NCI-H128 (cell line): ENCODE results near the gene SYCN.
"Not testable (repeated sequence)": the region's sequence is repeated elsewhere in the genome, so short reads cannot be mapped to it uniquely, and the experiment has no call there.

Experiments
- DNase-seq: peaks from one replicate; lab custom pipeline; 2025; ENCODE audit not compliant: unreplicated experiment; lab: John Stamatoyannopoulos, UW

The SYCN gene

DNA sequence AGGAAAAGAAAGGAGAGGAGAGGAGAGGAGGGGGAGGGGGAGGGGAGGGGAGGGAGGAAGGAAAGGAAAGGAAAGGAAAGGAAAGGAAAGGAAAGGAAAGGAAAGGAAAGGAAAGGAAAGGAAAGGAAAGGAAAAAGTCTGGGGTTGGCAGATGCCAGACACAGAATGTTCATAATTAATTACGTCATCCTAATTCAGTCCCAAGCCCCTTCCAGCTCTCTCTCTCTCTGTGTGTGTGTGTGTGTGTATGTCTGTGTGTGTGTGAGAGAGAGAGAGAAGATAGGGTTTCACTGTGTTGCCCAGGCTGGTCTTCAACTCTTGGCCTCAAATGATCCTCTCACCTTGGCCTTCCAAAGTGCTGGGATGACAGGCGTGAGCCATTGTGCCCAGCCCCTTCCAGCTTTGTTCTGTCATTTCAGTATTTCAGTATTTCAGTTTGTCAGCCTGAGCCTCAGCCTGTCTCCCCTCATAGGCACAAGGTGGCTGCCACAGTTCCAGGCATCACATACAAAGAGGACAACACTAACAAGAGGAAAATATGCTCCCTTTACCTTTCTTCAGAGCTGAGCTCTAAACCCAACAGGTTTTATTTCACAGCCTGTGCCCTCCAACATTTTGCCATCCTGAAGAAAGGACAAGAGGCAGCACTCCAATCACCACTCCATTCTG, 26.2 kb upstream of the SYCN start:
- no peak for DNase-seq

DNA sequence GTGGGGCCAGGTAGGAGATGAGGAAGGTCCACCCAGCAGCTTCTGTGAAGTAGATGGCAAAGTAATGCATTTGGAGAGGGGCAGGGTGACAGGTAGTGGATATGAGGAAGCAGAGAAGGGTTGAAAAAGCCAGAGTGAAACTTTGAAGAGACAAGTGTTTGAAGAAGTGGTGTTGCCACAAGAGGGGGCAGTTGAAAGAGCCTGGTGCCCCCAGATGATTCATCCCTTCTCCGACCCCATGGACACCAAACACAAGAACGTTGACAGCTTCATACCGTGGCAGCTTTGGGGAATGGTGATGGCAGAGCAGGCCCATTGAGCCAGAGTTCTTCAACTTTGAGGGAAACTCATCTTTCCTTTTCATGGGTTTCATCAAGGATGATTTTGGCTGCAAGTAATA, 20.8 kb upstream of the SYCN start:
- no peak for DNase-seq

- no peak for DNase-seq
These were observed 19.7 kb upstream of the SYCN start for GRCh38 chr19:39223703-39224279.

- DNase-seq, result not testable (repeated sequence)
These were observed 15.0 kb upstream of the SYCN start for GRCh38 chr19:39219108-39219507.

GRCh38 chr19:39218230-39219007, 14.4 kb upstream of the SYCN start:
- DNase-seq, result no peak

DNA sequence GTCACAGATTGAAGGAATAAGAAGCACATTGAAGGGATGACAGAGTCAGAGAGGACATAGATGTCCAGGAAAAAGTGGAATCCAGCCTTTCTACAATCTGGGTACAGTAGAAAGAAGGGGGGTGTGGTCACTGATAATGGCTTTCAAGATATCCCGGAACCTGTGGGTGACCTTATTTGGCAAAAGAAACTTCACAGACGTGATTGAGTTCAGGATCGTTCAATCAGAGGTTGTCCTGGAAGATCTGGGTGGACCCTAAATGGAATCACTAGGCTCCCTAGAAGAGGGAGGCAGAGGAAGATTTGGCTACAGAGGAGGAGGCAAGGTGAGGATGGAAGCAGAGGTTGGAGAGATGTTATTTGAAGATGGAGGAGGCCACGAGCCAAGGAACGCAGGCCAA, 13.0 kb upstream of the SYCN start:
- no peak for DNase-seq

DNA sequence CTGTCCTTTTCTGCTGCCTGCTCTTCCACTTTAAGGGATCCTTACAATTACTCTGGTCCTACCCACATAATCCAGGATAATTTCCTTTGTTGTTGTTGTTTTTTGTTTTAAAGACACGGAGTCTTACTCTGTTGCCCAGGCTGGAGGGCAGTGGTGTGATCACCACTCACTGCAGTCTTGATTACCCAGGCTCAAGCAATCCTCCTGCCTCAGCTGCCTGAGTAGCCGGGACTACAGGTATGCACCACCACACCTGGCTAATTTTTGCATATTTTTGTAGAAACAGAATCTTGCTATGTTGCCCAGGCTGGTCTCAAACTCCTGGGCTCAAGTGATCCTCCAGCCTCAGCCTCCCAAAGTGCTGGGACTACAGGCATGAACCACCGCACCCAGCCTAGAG, 11.3 kb upstream of the SYCN start:
- not testable (repeated sequence) for DNase-seq

DNA sequence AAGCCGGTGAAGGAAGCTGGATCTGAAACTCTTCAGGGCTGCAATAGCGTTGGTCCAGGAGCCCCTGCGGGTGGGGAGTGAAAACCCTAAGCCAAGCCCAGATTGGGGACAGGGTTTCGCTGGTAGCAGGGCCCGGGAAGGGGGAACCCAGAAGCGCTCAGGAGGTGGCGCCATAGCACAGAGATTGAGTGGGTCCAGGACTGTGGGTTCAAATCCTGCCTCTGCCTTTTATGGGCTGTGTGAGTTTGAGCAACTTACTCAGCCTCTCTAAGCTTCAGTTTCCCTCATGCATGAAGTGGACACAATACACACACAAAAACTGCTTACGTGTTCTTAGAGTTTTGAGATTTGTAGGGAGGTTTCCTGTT, 8.3 kb upstream of the SYCN start:
- DNase-seq, result no peak

DNA sequence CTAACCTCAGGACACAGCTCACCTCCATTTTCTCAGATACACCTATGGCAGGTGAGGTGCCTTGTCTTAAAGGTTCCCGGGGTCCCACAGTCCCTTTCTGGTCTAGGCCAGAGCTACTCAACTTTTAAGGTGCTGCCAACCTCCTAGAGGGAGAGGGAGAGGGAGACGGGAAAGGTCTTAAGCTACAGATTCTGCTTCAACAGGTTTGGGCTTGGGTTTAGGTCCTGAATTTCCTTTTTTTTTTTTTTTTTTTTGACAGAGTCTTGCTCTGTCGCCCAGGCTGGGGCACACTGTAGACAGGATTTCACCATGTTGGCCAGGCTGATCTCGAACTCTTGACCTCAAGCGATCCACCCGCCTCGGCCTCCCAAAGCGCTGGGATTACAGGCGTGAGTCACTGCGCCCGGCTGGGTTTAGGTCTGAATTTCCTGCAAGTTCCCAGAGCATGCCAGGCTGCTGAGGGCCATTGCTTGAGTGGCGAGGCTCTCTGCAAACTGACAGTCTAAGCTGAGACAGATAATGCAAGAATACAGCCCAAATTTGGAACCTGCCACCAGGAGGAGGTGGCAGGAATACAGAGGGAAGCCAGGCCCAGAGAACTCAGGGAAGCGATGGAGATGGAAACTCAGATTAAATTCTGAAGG, 7.8 kb upstream of the SYCN start:
- no peak for DNase-seq

- DNase-seq, result no peak
These were observed 5.1 kb upstream of the SYCN start for GRCh38 chr19:39209196-39209595.

DNA sequence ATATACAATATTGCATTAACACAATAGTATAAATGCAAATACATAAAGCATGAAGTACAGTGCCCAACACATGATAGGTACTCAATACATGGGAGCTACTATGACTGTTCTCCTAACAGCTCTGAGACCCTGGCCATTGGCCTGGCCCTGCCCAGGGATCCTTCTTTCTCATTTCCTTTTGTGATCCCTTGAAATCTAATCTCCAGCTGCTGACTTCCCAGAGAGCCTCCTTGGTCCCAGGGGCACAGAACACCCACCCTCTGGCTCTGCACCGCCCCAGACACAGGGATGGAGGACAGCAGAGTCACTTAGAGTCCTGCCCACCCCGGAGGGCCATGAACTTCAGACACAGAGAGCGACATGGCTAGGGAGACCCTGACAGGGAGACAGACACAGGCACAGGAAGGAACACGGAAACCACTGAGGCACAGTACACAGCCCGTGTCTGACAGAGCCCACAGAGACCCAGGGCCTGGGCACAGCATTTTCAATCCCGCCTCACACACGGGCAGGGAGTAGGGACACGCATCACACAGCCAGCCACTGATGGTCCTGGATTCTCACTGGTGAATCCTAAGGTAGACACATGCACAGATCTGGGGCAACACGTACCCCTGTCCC, 4.2 kb upstream of the SYCN start:
- no peak for DNase-seq

GRCh38 chr19:39207293-39207836, 3.3 kb upstream of the SYCN start:
- no peak for DNase-seq

GRCh38 chr19:39206122-39206521, 2.1 kb upstream of the SYCN start:
- no peak for DNase-seq

DNA sequence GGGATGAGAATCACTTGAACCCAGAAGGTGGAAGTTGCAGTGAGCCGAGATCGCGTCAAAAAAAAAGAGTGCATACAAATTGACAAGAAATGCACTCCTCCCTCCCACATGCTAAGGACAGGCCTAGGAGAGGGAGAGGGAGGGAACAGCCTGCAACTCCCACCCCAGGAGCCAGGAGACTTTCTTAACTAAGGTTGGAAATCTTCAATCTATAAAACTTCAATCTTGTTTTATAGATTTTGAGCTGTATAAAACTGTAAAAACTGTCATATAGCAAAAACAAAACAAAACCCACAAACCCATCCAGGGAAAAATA, 1.3 kb upstream of the SYCN start:
- DNase-seq, result no peak

- DNase-seq, result no peak
These were observed 1.1 kb downstream of the SYCN start for GRCh38 chr19:39202998-39203355.

GRCh38 chr19:39200803-39201115, 3.3 kb downstream of the SYCN start:
- no peak for DNase-seq

- no peak for DNase-seq
These were observed 3.8 kb downstream of the SYCN start for GRCh38 chr19:39200066-39200802.

DNA sequence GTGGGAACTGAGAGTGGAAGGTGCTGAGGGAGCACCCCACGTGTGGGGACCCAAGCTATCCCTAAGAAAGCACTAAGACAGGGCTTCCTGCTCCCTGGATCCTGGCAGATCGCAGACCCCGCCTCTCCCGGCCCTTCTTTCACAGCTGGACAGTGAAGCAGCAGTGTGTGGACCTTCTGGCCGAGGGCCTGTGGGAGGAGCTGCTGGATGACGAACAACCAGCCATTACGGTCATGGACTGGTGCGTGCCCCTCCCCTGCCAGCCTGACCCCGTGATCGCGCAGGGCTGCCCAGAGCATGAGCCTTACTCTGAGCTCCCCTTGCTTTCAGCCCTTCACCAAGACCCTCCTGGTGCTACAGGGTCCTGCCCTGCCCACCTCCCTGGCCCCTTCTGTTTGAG, 5.0 kb downstream of the SYCN start:
- DNase-seq, result no peak

- no peak for DNase-seq
These were observed 6.3 kb downstream of the SYCN start for GRCh38 chr19:39197808-39198207.

- no peak for DNase-seq
These were observed 7.1 kb downstream of the SYCN start, which contains the start of gene NCCRP1 for GRCh38 chr19:39196860-39197562. TSS of gene NCCRP1 (plus strand) at chr19:39196964. CDS start at chr19:39196983, 19 bp downstream.
